ENCODE measurements around the gene DNAJC27.

- TF ChIP-seq CTCF (IDR thresholded peaks at IDR 0.05; ENCODE audit: poor library complexity): no peak
- TF ChIP-seq EZH2 (IDR thresholded peaks at IDR 0.05; ENCODE audit: borderline replicate concordance): no peak
- TF ChIP-seq EZH2phosphoT487 (IDR thresholded peaks at IDR 0.05; ENCODE audit: low read depth, severe bottlenecking, unreplicated experiment): no peak
These were observed 29.0 kb upstream of the DNAJC27 start for GRCh38 chr2:25000503-25001324.
